ENCODE measurements around the gene DDIT3.

The DDIT3 gene

GRCh38 chr12:57485695-57486094 lies 34.6 kb downstream of the DDIT3 start:
- DNase-seq (ENCODE audit: low spot score): no peak

- DNase-seq (ENCODE audit: low spot score): no peak
These were observed 36.8 kb downstream of the DDIT3 start for GRCh38 chr12:57483466-57483865.

GRCh38 chr12:57481671-57482070 lies 38.6 kb downstream of the DDIT3 start:
- DNase-seq (ENCODE audit: low spot score): no peak

GRCh38 chr12:57479376-57480115 lies 40.8 kb downstream of the DDIT3 start, which contains the start of gene ARHGAP9:
Gene ARHGAP9 (minus strand): TSS chr12:57479866. CDS start chr12:57479406, 460 bp downstream.
- peak; percentile 80 for DNase-seq (ENCODE audit: low spot score)

GRCh38 chr12:57479043-57479375 lies 41.3 kb downstream of the DDIT3 start:
- DNase-seq (ENCODE audit: low spot score): no peak

- peak; percentile 67 for DNase-seq (ENCODE audit: low spot score)
These were observed 42.3 kb downstream of the DDIT3 start for GRCh38 chr12:57477710-57478681.

GRCh38 chr12:57476993-57477709 lies 43.2 kb downstream of the DDIT3 start:
- peak; percentile 50 for DNase-seq (ENCODE audit: low spot score)

GRCh38 chr12:57476162-57476992 lies 43.9 kb downstream of the DDIT3 start:
- DNase-seq (ENCODE audit: low spot score): no peak

GRCh38 chr12:57475271-57476161 lies 44.8 kb downstream of the DDIT3 start:
- no peak for DNase-seq (ENCODE audit: low spot score)

- no peak for DNase-seq (ENCODE audit: low spot score)
These were observed 45.5 kb downstream of the DDIT3 start for GRCh38 chr12:57474862-57475261.

GRCh38 chr12:57474430-57474829 lies 45.9 kb downstream of the DDIT3 start:
- DNase-seq (ENCODE audit: low spot score): no peak

- no peak for DNase-seq (ENCODE audit: low spot score)
These were observed 46.4 kb downstream of the DDIT3 start for GRCh38 chr12:57473886-57474285.

GRCh38 chr12:57473392-57473791 lies 46.9 kb downstream of the DDIT3 start:
- DNase-seq (ENCODE audit: low spot score): no peak

- DNase-seq (ENCODE audit: low spot score): no peak
These were observed 47.9 kb downstream of the DDIT3 start for GRCh38 chr12:57472391-57472790.

- no peak for DNase-seq (ENCODE audit: low spot score)
These were observed 48.7 kb downstream of the DDIT3 start for GRCh38 chr12:57471661-57472060.

- DNase-seq (ENCODE audit: low spot score): no peak
These were observed 49.2 kb downstream of the DDIT3 start for GRCh38 chr12:57470970-57471656.

GRCh38 chr12:57470286-57470969 lies 49.9 kb downstream of the DDIT3 start:
- DNase-seq (ENCODE audit: low spot score): no peak

- no peak for DNase-seq (ENCODE audit: low spot score)
These were observed 50.8 kb downstream of the DDIT3 start for GRCh38 chr12:57469296-57470164.

Data from NAMALWA (cell line).